Stimulated activated CD4-positive, alpha-beta T cell treated with anti-CD3 and anti-CD28 coated beads, Interleukin-2, amount 100 ng/mL, for 4 hours (primary cell): ENCODE data around the gene TRIP6.
"Not testable (repeated sequence)": the region's sequence is repeated elsewhere in the genome, so short reads cannot be mapped to it uniquely, and the experiment has no call there.

ENCODE experiments used
- DNase-seq: peaks from one replicate; pipeline ENCODE4 v3.0.0-alpha.2; 2020; ENCODE audit warnings: low read depth

TRIP6 gene

DNA sequence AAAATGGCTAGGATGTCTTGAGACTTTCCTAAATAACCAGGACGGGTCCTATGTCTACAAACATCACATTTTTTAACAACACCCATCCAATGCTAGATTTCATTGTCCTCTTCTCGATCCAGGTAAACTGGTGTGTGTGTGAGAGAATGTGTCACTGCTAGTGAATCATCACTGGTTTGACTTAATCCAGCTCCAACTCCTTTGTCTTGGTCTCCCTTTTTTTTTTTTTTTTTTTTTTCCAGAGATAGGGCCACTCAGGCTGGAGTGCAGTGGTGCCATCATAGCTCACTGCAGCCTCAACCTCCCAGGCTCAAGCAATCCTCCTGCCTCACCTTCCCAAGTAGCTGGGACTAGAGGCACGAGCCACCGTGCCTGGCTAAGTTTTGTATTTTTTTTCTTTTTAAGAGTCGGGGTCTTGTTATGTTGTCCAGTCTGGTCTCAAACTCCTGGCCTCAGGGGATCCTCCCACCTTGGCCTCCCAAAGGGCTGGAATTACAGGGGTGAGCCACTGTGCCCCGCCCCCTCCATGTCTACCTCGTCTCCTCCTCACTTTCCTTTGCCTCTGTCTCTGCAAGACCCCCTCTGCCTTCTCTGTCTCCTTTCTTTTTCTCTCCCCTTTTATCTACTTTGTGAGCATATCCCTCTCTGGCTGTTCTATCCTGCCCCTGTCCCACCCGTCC, 24.5 kb downstream of the TRIP6 start:
- no peak for DNase-seq

DNA sequence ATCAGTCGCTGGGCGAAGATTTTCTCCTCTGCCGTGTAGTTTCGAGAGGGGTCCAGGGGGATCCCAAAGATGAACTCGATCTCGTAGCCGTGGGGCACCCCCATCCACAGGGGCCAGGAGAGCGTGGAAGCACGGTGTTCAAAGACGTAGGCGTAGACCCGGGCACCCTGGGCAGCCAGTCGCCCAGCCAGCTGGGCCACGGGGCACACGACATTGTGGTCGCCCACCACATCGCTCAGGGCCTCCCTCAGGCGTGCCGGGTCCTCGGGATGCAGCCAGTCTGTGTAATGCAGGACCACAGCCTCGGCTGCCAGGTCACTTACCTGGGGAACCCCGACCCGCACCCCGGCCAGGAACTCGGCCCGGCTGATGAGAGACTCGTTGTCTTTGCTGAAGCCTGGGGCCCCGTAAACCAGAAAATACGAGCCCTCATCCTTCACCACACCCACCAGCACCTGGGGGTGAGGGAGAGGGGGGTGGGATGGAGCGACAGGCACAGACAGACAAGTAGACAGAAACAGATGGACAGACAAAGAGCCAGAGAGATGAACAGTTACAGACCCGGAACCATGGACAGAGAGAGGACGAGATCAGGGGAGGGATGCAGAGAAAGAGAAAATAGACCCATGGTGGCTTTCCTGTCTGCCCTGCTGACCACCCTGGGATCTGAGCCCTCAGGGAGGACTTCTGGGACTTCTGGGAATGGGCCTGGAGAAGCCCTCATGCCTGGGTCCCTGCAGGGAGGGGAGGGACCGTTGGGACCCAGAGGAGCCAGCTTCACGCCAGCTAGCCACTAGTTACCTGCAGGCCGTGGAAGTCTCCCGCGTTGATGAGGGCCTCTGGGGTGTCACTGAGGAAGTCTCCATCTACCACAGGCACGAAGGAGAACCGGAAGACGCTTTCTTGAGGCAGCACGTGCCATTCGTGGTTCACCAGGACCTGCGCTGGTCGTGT, 25.5 kb downstream of the TRIP6 start:
- no peak for DNase-seq

DNA sequence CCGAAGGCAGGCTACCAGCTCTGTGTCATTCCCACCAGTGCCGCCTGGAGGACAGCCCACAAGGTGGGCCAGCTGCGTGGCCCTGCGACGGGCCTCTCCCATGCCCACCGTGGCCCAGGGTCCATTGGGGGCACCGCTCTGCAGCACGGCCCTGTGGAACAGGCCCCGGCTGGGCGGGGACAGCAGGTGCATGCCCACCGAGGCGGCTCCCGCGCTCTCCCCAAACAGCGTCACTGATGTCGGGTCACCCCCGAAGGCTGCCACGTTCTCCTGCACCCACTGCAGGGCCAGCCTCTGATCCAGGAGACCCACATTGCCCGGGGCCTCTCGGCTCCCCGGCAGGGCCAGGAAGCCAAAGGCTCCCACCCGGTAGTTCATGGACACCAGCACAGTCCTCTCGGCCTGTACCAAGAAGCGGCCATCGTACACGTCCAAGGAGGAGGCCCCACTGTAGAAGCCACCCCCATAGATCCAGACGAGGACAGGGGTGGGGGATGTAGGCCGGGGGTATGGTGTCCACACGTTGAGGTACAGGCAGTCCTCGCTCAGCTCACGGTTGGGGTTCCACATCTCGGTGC, 26.2 kb downstream of the TRIP6 start:
- no peak for DNase-seq

DNA sequence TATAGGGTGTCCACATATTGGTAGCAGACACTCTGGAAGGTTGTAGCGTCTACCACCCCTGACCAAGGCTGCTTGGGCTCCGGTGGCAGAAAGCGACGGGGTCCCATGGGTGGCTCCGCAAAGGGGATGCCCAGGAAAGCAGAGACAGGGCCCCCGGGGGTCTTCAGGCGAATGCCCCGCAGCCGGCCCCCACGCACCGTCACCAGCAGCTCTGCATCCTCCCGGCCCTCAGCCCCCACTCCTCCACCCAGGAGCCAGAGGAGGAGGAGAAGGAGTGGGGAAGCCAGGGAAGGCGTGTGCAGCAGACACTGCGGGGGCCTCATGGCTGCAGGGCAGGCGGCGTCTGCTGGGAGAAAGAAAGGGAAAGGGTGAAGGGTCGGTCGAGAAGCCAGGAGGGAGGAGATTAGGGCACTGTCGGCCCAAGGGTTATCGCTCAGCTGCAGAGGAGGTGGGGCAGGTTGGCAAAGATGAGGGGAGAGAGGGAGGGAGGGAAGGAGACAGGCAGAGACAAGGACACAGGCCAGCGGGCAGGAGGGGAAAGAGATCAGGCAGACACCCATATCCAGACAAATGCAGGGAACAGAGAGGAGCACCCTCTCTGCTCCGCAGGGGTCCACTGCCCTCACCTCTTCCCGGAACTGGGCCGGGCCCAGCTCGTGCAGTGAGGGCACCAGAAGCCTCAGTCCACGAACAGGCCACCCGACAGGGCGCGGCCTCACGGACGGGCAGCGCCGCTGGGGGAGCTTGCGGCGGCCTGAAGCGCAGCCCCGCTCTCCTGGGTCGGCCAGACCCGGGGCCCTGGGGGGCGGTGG, 26.9 kb downstream of the TRIP6 start:
- DNase-seq: no peak

DNA sequence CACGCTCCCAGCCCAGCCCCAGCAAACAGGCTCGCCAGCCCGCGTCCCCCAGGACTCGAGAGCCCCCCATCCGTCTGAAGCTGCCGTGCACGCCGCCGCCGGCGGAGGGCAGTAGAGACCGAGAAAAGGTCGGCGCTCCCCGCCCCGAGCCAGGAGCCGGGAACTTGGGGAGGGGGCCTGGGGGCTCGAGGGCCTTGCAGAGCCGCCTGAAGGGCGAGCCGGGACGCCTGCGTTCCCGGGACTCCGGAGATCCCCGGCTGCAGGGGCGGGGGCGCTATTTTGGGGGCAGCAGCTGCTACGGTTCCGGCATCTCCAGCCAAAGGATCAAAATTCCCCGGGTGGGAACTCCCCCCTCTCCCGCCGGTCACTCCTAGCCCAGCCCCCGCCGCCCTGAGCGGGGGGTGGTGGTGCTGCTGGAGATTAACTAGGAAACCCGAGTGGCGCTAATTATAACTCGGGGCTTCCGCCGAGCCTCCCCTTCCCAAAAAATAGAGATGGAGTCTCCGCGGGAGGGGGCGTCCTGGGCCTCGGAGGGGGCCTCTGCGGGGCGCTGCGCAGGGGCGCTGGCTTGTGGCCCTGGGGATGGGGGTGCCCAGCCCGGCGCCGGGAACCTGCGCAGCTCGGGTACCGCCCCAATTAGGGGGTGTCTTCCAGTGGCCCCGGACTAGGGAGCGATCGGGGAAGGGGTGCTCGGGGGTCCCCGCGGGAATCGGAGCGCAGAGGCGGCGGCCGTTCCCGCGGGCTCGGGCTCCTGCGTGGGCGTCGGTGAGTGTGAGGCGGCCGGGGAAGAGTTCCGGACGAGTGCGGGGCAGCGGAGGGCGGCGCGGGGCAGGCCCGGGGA, 27.9 kb downstream of the TRIP6 start:
- DNase-seq: peak; percentile 32

DNA sequence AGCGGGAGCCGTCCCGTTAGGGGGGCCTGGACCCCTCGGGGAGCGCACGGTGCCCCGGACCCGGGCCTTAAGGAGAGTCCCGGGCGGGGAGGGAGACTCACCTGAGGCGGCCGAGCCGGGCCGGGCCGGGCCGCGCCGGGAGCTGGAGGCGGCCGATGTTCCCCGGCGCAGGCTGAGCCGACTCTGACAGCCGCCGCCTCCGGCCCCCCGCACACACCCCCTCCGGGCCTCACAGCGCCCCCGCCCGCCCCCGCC, 28.4 kb downstream of the TRIP6 start, which contains the start of gene ACHE:
Gene ACHE (minus strand): TSS at position 188 of the 255 bp plus-strand sequence. CDS start 1,656 bp downstream, outside the sequence.
- DNase-seq: no peak

- no peak for DNase-seq
Measured at GRCh38 chr7:100895956-100896731, 29.0 kb downstream of the TRIP6 start.

GRCh38 chr7:100896732-100897608, 29.8 kb downstream of the TRIP6 start:
- peak; percentile 51 for DNase-seq

DNA sequence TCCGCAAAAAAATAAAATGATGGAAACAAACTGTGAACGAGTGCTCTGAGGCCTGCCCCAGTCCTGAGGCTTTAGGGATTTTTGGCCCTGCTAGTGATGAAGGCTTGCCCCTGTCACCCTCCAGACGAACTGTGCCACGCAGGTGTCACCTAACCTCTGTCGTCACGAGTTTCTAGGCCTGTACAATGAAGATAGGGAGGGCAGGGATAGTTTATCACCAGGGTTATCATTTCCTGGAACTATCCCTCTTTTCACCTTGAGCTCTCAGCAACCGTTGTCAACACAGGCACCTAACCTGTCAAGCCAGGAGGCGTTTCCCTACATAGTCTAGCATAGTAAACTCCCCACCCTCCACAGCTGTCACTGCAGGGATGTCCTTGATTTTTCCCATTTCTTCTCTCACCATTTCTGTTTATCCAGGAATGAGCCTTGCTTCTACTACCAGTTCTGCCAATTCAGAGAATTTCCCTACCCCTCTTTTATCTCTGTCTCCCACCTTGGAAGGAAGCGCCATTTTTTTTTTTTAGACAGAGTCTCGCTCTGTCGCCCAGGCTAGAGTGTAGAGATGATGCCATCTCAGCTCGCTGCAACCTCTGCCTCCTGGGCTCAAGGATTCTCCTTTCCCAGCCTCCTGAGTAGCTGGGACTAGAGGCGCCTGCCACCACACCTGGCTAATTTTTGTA, 30.7 kb downstream of the TRIP6 start:
- DNase-seq: no peak

GRCh38 chr7:100899432-100899831, 32.2 kb downstream of the TRIP6 start:
- DNase-seq: no peak

DNA sequence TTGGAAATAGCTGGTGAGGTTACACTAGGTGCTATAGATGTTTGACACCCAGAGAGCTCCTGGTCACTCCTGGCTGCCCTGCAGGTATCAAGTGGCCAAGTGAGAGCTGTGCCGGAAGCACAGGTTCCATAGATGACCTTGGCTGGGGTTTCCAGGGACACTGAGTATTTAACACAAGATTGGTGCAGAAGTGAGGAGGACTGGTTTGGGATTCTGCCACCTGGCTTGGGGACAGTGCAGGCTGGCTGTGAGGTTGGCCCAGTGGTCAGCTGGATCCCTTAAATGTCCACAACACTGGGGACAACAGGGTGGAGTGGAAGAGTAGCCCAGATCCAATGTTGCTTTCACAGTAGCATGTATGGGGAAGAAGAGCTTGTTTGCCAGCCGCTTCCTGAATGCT, 33.8 kb downstream of the TRIP6 start:
- DNase-seq: no peak

DNA sequence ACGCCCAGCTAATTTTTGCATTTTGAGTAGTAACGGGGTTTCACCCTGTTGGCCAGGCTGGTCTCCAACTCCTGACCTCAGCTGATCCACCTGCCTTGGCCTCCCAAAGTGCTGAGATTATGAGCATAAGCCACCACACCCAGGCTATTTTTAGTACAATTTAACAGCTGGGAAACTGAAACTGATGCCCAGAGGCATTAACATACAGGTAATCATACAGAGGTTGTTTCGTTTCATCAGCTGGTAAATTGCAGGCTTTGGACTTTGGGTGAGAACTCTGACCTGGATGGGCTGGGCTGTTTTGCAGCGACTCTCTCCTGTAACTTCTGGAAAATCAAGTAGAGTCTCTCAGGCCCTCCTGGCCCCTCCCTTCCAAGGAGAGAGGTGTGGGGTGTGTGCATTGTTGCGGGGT, 34.7 kb downstream of the TRIP6 start:
- no peak for DNase-seq

DNA sequence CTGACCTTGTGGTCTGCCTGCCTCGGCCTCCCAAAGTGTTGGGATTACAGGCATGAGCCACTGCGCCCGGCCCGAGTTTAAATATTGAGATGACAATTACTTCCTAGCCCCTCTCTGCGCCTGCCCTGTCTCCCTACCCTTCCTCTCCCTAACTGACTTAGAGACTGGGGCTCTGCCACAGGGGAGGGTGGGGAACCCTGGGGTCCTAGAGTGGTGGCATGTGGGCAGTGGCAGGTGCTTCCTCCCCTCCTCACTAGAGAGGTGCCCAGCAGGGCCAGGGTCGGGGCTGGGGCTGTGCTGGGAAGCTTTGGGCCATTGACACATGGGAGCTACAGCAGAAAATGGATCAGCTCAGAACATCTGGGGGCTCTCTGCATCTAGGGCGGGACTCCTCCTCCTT, 35.5 kb downstream of the TRIP6 start:
- DNase-seq: no peak

DNA sequence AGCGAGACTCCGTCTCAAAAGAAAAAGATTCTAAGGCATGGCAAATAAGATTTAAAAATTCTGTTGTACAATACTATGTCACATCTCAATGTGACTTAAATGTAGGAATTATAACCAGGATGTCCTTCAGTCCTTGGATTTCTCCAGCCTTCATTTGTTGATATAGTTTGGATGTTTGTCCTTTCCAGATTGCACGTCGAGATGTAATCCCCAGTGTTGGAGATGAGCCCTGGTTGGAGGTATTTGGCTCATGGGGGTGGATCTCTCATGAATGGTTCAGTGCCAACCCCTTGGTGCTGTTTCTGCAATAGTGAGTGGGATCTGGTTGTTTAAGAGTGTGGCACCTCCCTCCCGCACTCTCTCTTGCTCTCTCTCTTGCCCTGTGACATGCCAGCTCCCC, 41.3 kb downstream of the TRIP6 start:
- no peak for DNase-seq

DNA sequence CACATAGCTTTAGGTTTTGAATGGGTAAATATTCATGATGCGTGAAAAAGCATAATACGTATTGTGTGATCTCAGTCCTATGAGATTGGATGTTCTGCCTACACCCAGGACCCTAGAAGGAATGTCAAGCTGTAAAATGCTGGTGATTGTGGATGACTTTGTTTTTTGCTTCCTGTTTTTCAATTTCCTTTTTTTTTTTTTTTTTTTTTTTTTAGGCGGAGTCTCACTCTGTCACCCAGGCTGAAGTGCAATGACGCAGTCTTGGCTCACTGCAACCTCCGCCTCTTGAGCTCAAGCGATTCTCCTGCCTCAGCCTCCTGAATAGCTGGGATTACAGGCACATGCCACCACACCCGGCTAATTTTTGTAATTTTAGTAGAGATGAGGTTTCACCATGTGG, 43.3 kb downstream of the TRIP6 start:
- not testable (repeated sequence) for DNase-seq

GRCh38 chr7:100911484-100911883, 44.3 kb downstream of the TRIP6 start:
- no peak for DNase-seq

DNA sequence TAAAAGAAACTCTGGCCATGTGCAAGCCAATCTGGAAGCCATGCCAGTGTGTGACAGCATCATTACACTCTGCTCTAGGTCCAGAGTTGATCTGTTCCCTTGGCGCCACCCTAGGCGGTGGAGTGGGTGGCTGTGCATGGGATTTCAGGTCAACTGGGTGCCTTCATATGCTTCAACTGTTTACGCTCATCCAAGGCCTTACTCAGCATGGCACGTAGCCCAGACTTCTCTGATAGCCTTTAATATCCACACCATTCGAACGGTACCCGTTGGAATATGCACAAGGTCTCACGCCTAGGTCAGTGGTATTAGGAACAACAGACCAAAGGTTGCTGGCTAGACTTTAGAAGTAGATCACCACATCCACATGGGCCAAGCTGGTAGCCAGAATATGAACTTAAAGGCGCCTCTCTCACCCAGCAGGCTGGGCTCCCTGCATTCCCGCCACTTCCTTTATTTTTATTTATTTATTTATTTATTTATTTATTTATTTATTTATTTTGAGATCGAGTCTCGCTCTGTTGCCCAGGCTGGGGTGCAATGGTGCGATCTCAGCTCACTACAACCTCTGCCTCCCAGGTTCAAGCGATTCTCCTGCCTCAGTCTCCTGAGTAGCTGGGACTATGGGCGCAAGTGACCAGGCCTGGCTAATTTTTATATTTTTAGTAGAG, 47.2 kb downstream of the TRIP6 start:
- no peak for DNase-seq

DNA sequence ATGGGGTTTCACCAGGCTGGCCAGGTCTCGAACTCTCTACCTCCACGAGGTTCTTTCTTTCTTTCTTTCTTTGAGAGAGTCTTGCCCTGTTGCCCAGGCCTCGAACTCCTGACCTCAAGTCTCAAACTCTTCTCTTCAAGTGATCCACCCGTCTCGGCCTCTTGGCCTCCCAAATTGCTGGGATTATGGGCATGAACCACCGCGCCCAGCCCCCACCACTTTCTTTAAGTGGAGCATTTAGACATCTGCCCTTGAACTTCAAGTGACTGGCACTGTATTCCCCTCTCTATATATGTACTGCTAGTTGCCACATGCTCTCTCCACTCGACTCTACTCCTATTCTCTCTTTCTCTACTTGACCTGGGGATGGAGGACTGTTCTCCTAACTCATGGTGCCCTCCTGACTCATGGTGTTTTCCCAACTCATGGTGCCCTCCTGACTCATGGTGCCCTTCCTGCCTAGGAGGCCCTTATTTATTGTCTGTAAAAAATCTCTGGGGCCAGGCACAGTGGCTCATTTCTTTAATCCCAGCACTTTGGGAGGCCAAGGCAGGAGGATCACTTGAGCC, 47.8 kb downstream of the TRIP6 start:
- no peak for DNase-seq
